Measurements from ENCODE around the gene RCE1. TPM values are rescaled to one million over a fixed set of nuclear protein-coding genes. Genes with fewer than 3 reads are reported as not detected.
A peak's percentile ranks its signal among the peaks of the same experiment; 100 is the strongest.

The RCE1 gene
- total and polyA plus RNA-seq, 2 donors from 2014 or later, result 13.8 to 22.3 TPM

DNA sequence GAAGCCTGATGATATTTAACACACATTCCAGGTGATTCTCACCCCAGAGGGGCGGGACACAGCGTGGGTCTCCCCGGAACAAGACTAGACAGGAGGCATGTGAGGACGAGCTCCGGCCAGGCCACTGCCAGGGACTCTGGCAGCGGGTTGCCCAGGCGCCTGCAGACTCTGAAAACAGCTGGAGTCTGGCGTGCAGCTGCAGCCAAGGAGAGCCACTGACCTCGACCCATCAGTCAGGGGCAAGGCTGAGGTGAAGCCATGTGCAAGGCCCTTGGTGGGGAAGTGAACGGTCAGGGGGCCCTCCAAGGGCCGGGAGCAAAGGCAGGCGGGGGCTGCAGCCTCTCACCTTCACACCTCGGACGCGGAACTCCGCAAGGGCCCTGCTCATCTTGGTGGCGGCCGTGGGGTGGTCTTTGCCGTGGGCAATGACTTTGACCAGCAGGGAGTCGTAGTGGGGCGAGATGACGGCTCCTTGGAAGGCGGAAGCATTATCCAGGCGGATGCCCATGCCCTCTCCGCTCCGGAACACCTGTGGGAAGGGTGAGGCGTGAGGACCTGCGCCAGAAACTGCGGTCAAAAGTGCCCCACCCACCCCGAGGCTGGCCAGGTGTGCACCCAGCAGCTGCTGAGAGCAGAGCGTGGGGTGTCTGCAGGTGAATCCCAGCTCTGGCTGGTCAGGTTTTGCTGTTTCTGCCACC is 20.3 kb downstream of the RCE1 start:
- TF ChIP-seq, protein P1, sequence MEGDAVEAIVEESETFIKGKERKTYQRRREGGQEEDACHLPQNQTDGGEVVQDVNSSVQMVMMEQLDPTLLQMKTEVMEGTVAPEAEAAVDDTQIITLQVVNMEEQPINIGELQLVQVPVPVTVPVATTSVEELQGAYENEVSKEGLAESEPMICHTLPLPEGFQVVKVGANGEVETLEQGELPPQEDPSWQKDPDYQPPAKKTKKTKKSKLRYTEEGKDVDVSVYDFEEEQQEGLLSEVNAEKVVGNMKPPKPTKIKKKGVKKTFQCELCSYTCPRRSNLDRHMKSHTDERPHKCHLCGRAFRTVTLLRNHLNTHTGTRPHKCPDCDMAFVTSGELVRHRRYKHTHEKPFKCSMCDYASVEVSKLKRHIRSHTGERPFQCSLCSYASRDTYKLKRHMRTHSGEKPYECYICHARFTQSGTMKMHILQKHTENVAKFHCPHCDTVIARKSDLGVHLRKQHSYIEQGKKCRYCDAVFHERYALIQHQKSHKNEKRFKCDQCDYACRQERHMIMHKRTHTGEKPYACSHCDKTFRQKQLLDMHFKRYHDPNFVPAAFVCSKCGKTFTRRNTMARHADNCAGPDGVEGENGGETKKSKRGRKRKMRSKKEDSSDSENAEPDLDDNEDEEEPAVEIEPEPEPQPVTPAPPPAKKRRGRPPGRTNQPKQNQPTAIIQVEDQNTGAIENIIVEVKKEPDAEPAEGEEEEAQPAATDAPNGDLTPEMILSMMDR (IDR thresholded peaks at IDR 0.05; ENCODE audit: borderline replicate concordance, extremely low read depth, insufficient read depth), result no peak
- DNase-seq (peak in 1 of 5 donors; percentile 75), FAIRE-seq (no peak)
- no peaks in the 10 kb centered on the region for H3K4me1 ChIP-seq (ENCODE audit: control insufficient read depth in 2 of 3, insufficient read depth in 2 of 3, low read depth in 1 of 3, low read length in 3 of 3)
- H3K4me3 ChIP-seq (ENCODE audit: low read length in 3 of 3), result no peak overlapping the region
- H3K27ac ChIP-seq (ENCODE audit: low read depth in 2 of 2, low read length in 2 of 2), result no peak overlapping the region
- no peaks in the 10 kb centered on the region for H3K27me3 ChIP-seq (ENCODE audit: control insufficient read depth, insufficient read depth, low read length)
- H3K9me3 ChIP-seq (ENCODE audit: control insufficient read depth in 2 of 3, insufficient read depth in 1 of 3, low read length in 3 of 3), result no peaks in the 10 kb centered on the region
- intact Hi-C loops (cut with DNase I), result no loop called here
- peaks cover 0 to 3% (median 0%) of the 10 kb centered on the region in 3 donors for H3K36me3 ChIP-seq (ENCODE audit: control insufficient read depth in 2 of 3, insufficient read depth in 3 of 3, low read length in 3 of 3)
- H3K9ac ChIP-seq (ENCODE audit: low read length in 3 of 3), result no peak overlapping the region

DNA sequence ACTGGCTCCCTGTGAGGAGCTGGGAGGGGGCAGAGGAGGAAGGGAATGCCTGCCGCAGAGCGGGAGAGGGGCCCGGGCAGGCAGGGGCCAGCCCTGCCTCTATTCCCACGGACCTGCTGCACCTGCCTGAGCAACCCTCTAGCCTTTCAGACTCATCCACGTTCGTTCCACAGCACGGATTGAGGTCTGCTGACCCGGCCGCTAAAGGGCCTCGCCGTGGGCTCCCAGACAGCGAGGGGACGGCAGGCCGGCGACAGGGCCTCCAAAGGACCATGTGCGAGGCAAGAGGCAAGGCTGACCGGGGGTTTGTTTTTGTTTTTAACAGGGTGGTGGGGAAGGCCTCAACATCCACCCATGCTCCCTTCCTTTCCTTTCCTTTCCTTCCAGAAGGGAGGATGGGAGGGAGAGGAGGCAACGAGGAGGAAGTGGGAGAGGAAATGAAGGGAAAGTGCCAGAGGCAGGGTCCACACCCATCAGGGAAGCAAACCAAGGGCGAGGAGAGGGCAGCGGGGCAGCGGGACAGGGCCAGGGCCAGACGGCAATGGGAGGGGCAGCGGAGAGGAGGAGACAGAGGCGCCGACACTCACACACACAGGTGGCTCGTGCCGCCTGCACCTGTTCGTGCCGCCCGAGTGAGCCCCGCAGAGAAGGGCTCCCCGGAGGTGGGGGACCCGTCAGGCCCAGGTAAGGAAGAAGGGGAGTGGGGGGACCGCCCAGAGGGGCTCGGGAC is 21.1 kb downstream of the RCE1 start:
- no peak overlapping the region for H3K4me3 ChIP-seq (ENCODE audit: low read length in 3 of 3)
- TF ChIP-seq, protein P1 (IDR thresholded peaks at IDR 0.05; ENCODE audit: borderline replicate concordance, extremely low read depth, insufficient read depth), result no peak
- intact Hi-C loops (cut with DNase I), result no loop called here
- H3K9ac ChIP-seq (ENCODE audit: low read length in 3 of 3), result no peak overlapping the region
- no peaks in the 10 kb centered on the region for H3K9me3 ChIP-seq (ENCODE audit: control insufficient read depth in 2 of 3, insufficient read depth in 1 of 3, low read length in 3 of 3)
- no peaks in the 10 kb centered on the region for H3K4me1 ChIP-seq (ENCODE audit: control insufficient read depth in 2 of 3, insufficient read depth in 2 of 3, low read depth in 1 of 3, low read length in 3 of 3)
- peaks cover 0 to 3% (median 0%) of the 10 kb centered on the region in 3 donors for H3K36me3 ChIP-seq (ENCODE audit: control insufficient read depth in 2 of 3, insufficient read depth in 3 of 3, low read length in 3 of 3)
- DNase-seq (peak in 3 of 5 donors; percentile 38 to 69 (median 56)), FAIRE-seq (no peak)
- no peaks in the 10 kb centered on the region for H3K27me3 ChIP-seq (ENCODE audit: control insufficient read depth, insufficient read depth, low read length)
- no peak overlapping the region for H3K27ac ChIP-seq (ENCODE audit: low read depth in 2 of 2, low read length in 2 of 2)

DNA sequence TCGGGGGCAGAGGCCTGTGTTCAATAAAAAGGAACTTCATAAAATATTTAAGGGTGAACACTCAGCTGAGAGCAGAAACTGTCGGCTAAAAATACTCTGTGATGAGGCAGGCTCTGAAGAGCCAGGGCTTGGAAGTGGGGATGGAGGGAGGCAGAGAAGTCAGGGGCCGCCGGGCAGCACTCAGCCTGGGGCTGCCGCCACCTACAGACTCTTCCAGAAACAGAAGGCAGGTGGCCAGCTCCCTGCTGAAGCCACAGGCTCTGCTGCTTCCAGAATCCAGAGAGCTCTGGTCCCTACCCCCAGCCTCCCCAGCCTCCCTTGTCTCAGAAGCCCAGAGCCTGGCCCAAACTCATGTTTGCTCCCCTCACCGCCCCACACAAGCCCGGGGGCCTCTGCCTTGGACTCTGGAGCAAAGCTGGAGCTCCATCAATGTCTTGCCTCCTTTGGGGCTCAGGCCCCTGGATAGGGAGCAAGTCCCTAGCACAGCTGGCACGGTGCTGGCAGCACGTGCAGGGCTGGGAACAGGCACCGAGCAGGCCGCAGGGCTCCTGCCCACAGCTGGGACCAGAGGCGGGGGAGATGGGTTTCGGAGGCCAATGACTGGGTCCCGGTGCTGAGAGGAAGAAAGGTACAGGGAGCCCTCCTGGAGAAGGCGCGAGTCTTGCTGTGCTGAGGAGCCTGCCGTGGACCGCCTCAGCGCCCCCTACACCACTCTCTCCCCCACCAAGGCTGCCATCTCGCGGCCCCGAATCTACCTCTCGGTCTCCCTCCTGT is 21.9 kb downstream of the RCE1 start:
- Histone ChIP-seq H3K9me3 (ENCODE audit: control insufficient read depth in 2 of 3, insufficient read depth in 1 of 3, low read length in 3 of 3) (no peaks in the 10 kb centered on the region), H3K4me1 (ENCODE audit: control insufficient read depth in 2 of 3, insufficient read depth in 2 of 3, low read depth in 1 of 3, low read length in 3 of 3) (no peaks in the 10 kb centered on the region), H3K27ac (ENCODE audit: low read depth in 2 of 2, low read length in 2 of 2) (no peak overlapping the region), H3K9ac (ENCODE audit: low read length in 3 of 3) (no peak overlapping the region), H3K36me3 (ENCODE audit: control insufficient read depth in 2 of 3, insufficient read depth in 3 of 3, low read length in 3 of 3) (peaks cover 0 to 9% (median 0%) of the 10 kb centered on the region in 3 donors), H3K27me3 (ENCODE audit: control insufficient read depth, insufficient read depth, low read length) (no peaks in the 10 kb centered on the region), H3K4me3 (ENCODE audit: low read length in 3 of 3) (no peak overlapping the region)
- intact Hi-C loops (cut with DNase I), result no loop called here
- TF ChIP-seq, protein P1 (IDR thresholded peaks at IDR 0.05; ENCODE audit: borderline replicate concordance, extremely low read depth, insufficient read depth), result no peak
- FAIRE-seq (no peak), DNase-seq (no peak)
